Kidney (tissue), 14 donors: ENCODE measurements around the gene SLX4IP. TPM values are rescaled to one million over a fixed set of nuclear protein-coding genes. Genes with fewer than 3 reads are reported as not detected.

ENCODE experiments used
- DNase-seq, 5 donors: peaks; one replicate each; pipeline ENCODE4 v3.0.0-alpha.2; 2013 to 2020
- FAIRE-seq: peaks from 2 replicates; lab custom pipeline; 2012; peaks lifted over from hg19 to GRCh38; lab: Jason Lieb, UNC
- H3K27ac ChIP-seq, 2 donors: one replicate each; pipeline ENCODE4 v1.7.0; 2013; ENCODE audit warnings: low read depth in 2 of 2, low read length in 2 of 2, inconsistent platforms in 1 of 2
- H3K27me3 ChIP-seq: one replicate; pipeline ENCODE4 v1.7.1; 2013; ENCODE audit warnings: low read length, inconsistent platforms; ENCODE audit not compliant: control insufficient read depth, insufficient read depth
- H3K36me3 ChIP-seq, 3 donors: one replicate each; pipeline versions ENCODE4 v1.7.0 to v1.7.1; 2013; ENCODE audit warnings: low read length in 3 of 3, control low read depth in 1 of 3, inconsistent platforms in 1 of 3; ENCODE audit not compliant: insufficient read depth in 3 of 3, control insufficient read depth in 2 of 3
- H3K4me1 ChIP-seq, 3 donors: one replicate each; pipeline versions ENCODE4 v1.7.0 to v1.7.1; 2013; ENCODE audit warnings: low read length in 3 of 3, inconsistent platforms in 1 of 3, low read depth in 1 of 3; ENCODE audit not compliant: control insufficient read depth in 2 of 3, insufficient read depth in 2 of 3
- H3K4me3 ChIP-seq, 3 donors: one replicate each; pipeline versions ENCODE4 v1.7.0 to v1.8.1; 2013; ENCODE audit warnings: low read length in 3 of 3, control low read depth in 1 of 3, inconsistent platforms in 1 of 3
- H3K9ac ChIP-seq, 3 donors: one replicate each; pipeline versions ENCODE4 v1.7.0 to v1.7.1; 2013; ENCODE audit warnings: low read length in 3 of 3, control low read depth in 1 of 3, inconsistent platforms in 1 of 3
- H3K9me3 ChIP-seq, 3 donors: one replicate each; pipeline versions ENCODE4 v1.7.0 to v1.7.1; 2013; ENCODE audit warnings: low read length in 3 of 3, control low read depth in 1 of 3, inconsistent platforms in 1 of 3; ENCODE audit not compliant: control insufficient read depth in 2 of 3, insufficient read depth in 1 of 3
- CTCF ChIP-seq: IDR thresholded peaks from 3 replicates; pipeline ENCODE4 v1.5.1; 2012; ENCODE audit warnings: mild to moderate bottlenecking, moderate library complexity, borderline replicate concordance; ENCODE audit not compliant: insufficient read depth; ENCODE audit errors: extremely low read depth
- intact Hi-C: fragments of 100-400 bp; cut with DNase I; formaldehyde crosslinking; loops from one replicate; pipeline ENCODE4 v1.11.1; 2022
- polyA plus RNA-seq: library from polyadenylated mRNA; stranded (reverse); fragments of 350-450 nt; fragmentation: Illumina TruSeq; extraction: RNeasy Lipid Tissue Mini Kit (QIAGEN cat#74804); gene quantifications from one replicate; pipeline ENCODE4 v1.2.3, GENCODE V29; 2014; ENCODE audit warnings: low read depth, low replicate concordance; ENCODE audit not compliant: insufficient read depth
- total RNA-seq: library from RNA; stranded (reverse); fragmentation: NEBNext Ultra II Directional; extraction: Animal tissue kit (Norgen Biotek cat#: 25700); gene quantifications from one replicate; pipeline ENCODE4 v1.2.1, GENCODE V29; 2021
- donor health status: control.
- donor health status: control.
- donor health status: control.
- donor health status: control.
- donor health status: control.
- donor health status: DM: yes; HTN: yes; CAD: no.
- donor health status: Normal renal cell carcinoma (clear cell type).

The SLX4IP gene
- total and polyA plus RNA-seq, 2 donors from 2014 or later, result 2.6 to 7.6 TPM

- H3K4me3 ChIP-seq, result no peak overlapping the region
- no peaks in the 10 kb centered on the region for H3K4me1 ChIP-seq
- H3K36me3 ChIP-seq, result no peaks in the 10 kb centered on the region
- H3K27ac ChIP-seq, result no peak overlapping the region
- FAIRE-seq (no peak), DNase-seq (no peak)
- H3K9me3 ChIP-seq, result no peaks in the 10 kb centered on the region
- intact Hi-C loops, result no loop called here
- TF ChIP-seq CTCF, result no peak
- no peaks in the 10 kb centered on the region for H3K27me3 ChIP-seq
- no peak overlapping the region for H3K9ac ChIP-seq
Observed at GRCh38 chr20:10522328-10522727, 87.2 kb downstream of the SLX4IP start.

GRCh38 chr20:10523443-10523842, 88.3 kb downstream of the SLX4IP start:
- Histone ChIP-seq H3K27ac (no peak overlapping the region), H3K4me3 (no peak overlapping the region), H3K36me3 (no peaks in the 10 kb centered on the region), H3K9ac (no peak overlapping the region), H3K27me3 (no peaks in the 10 kb centered on the region), H3K4me1 (no peaks in the 10 kb centered on the region), H3K9me3 (no peaks in the 10 kb centered on the region)
- FAIRE-seq (no peak), DNase-seq (no peak)
- no peak for TF ChIP-seq CTCF
- intact Hi-C loops, result no loop called here

- Histone ChIP-seq H3K9ac (no peak overlapping the region), H3K27ac (no peak overlapping the region), H3K4me3 (no peak overlapping the region), H3K27me3 (no peaks in the 10 kb centered on the region), H3K4me1 (no peaks in the 10 kb centered on the region), H3K9me3 (no peaks in the 10 kb centered on the region), H3K36me3 (no peaks in the 10 kb centered on the region)
- intact Hi-C loops, result no loop called here
- TF ChIP-seq CTCF, result no peak
- no peak for FAIRE-seq
- DNase-seq, result peak in 2 of 5 donors; percentile 17 to 25
Observed at GRCh38 chr20:10524034-10524476, 89.0 kb downstream of the SLX4IP start.

- Histone ChIP-seq H3K4me3 (no peak overlapping the region), H3K9ac (no peak overlapping the region), H3K9me3 (no peaks in the 10 kb centered on the region), H3K4me1 (no peaks in the 10 kb centered on the region), H3K36me3 (no peaks in the 10 kb centered on the region), H3K27me3 (no peaks in the 10 kb centered on the region), H3K27ac (no peak overlapping the region)
- intact Hi-C loops, result no loop called here
- DNase-seq (no peak), FAIRE-seq (no peak)
- no peak for TF ChIP-seq CTCF
Observed at GRCh38 chr20:10524643-10525042, 89.5 kb downstream of the SLX4IP start.
